Chondrocyte (in vitro differentiated cells): Measurements from ENCODE around the gene SMAD2. TPM values are rescaled to one million over a fixed set of nuclear protein-coding genes. Genes with fewer than 3 reads are reported as not detected.

Experiments used
- DNase-seq: peaks from one replicate; pipeline ENCODE4 v3.0.0; 2021; ENCODE audit warnings: mixed read lengths, low spot score
- H3K27ac Mint-ChIP-seq: one replicate; pipeline ENCODE4 v1.8.0; 2021; ENCODE audit warnings: mild to moderate bottlenecking, moderate library complexity, mixed read lengths; ENCODE audit not compliant: unreplicated experiment
- H3K27me3 Mint-ChIP-seq: 2 replicates; pipeline ENCODE4 v1.8.0; 2021; ENCODE audit warnings: low read depth, mixed read lengths
- H3K36me3 Mint-ChIP-seq: 2 replicates; pipeline ENCODE4 v1.8.0; 2021; ENCODE audit warnings: low read depth, mixed read lengths
- H3K4me1 Mint-ChIP-seq: 2 replicates; pipeline ENCODE4 v1.8.0; 2021; ENCODE audit warnings: low read depth, mild to moderate bottlenecking, mixed read lengths
- H3K4me3 Mint-ChIP-seq: one replicate; pipeline ENCODE4 v1.8.0; 2021; ENCODE audit warnings: mild to moderate bottlenecking, moderate library complexity, mixed read lengths; ENCODE audit not compliant: unreplicated experiment
- H3K9me3 Mint-ChIP-seq: 2 replicates; pipeline ENCODE4 v1.8.0; 2021; ENCODE audit warnings: low read depth, mixed read lengths
- total RNA-seq: library from RNA; stranded (reverse); gene quantifications from 3 replicates; pipeline ENCODE4 v1.2.1, GENCODE V29; 2021
- TF ChIP-seq, protein P1 (sequence below): fragments of 200-600 bp; sonication (generic); IDR thresholded peaks from 2 replicates; pipeline ENCODE4 v1.5.0; 2021; ENCODE audit warnings: antibody characterized with exemption, mild to moderate bottlenecking, moderate library complexity

The SMAD2 gene
- total RNA-seq, 1 donor from 2014 or later = 151 TPM

DNA sequence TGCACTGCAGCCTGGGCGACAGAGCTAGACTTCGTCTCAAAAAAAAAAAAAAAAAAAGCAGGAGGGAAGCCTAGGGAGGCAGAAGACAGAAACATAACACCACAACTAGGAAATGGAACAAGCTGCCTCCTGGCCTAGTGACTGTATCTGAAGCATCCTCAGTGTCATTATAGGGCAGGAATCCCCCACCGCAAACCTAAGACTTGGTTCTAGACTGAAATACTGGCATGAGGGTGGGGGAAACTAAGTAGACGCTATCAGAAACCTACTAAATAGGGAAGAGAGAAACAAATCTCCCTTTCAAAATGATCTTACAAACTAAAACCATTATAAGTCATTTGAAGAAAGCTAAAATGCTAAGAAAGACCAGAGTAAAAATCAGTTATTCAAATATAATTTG, 16.4 kb upstream of the SMAD2 start:
- peaks cover 30% of the 10 kb centered on the region for H3K27me3 Mint-ChIP-seq
- TF ChIP-seq, protein P1, sequence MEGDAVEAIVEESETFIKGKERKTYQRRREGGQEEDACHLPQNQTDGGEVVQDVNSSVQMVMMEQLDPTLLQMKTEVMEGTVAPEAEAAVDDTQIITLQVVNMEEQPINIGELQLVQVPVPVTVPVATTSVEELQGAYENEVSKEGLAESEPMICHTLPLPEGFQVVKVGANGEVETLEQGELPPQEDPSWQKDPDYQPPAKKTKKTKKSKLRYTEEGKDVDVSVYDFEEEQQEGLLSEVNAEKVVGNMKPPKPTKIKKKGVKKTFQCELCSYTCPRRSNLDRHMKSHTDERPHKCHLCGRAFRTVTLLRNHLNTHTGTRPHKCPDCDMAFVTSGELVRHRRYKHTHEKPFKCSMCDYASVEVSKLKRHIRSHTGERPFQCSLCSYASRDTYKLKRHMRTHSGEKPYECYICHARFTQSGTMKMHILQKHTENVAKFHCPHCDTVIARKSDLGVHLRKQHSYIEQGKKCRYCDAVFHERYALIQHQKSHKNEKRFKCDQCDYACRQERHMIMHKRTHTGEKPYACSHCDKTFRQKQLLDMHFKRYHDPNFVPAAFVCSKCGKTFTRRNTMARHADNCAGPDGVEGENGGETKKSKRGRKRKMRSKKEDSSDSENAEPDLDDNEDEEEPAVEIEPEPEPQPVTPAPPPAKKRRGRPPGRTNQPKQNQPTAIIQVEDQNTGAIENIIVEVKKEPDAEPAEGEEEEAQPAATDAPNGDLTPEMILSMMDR = no peak
- no peaks in the 10 kb centered on the region for H3K4me1 Mint-ChIP-seq
- H3K9me3 Mint-ChIP-seq = peaks cover 4% of the 10 kb centered on the region
- DNase-seq = no peak
- no peak overlapping the region for H3K27ac Mint-ChIP-seq
- H3K36me3 Mint-ChIP-seq = peaks cover 2% of the 10 kb centered on the region
- no peak overlapping the region for H3K4me3 Mint-ChIP-seq

DNA sequence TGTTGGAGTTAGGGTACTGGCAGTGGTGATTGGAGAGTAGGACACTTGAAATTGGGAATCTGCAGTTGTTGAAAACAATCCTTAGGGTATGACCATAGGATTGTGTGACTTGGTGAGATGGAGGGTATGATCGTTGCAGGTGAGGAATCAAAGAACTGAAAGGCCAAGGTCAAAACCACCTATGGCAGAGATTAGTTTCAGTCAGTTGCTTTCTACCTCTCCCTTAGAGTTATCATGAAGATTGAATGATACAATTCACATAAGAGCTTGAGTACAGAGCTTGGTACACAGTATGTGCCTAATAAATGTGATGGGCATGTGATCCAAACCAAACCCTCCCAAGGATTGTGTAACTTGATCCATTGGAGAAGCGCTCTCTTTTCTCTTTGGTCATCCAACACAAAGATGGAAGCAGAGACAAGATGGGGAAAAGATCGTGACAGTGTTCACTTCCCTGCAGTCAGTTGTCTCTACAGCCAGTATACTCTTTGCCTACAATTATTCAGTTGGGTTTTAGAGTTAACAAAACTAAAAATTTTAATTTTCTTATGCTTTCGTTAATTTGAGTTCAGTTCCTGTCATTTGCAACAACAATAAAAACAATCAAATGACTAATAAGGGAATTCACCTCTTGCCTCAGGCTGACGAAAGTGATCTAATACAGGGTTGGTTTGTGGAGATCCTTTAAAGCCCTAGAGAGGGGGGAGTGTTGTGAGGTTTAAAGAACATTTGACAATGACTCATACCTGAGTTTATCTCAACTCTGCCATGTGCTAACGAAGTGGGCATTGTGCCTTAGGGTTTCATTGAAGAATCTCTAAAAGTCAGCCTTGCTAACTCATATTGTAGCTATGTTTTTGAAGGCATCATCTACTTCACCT, 14.8 kb upstream of the SMAD2 start:
- Mint-ChIP-seq H3K4me1 (no peaks in the 10 kb centered on the region), H3K4me3 (no peak overlapping the region), H3K27me3 (peaks cover 23% of the 10 kb centered on the region), H3K9me3 (peaks cover 4% of the 10 kb centered on the region), H3K27ac (no peak overlapping the region), H3K36me3 (peaks cover 2% of the 10 kb centered on the region)
- no peak for DNase-seq
- TF ChIP-seq, protein P1 = no peak

DNA sequence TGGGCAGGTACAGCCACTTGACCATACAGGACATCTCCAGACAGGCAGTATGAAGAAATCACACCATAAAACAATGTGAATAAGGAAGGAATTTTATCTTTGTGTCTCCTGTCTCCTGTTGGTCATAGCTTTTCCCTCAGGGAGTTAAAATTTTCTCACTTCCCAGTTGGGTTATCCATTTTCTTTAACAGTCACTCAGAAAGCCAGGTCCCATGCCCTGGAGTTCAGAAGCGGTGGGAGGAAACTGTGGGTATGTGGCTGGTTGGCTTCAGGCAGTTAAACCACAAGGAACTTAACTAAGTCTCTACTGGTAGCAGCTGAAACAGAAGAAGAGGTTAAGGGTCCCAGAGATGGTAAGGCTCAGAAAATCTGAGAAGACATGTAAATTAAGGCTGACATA, 6.5 kb upstream of the SMAD2 start:
- H3K4me1 Mint-ChIP-seq = peaks cover 3% of the 10 kb centered on the region
- no peak for DNase-seq
- no peak overlapping the region for H3K4me3 Mint-ChIP-seq
- H3K36me3 Mint-ChIP-seq = no peaks in the 10 kb centered on the region
- peaks cover 17% of the 10 kb centered on the region for H3K27me3 Mint-ChIP-seq
- no peak overlapping the region for H3K27ac Mint-ChIP-seq
- no peaks in the 10 kb centered on the region for H3K9me3 Mint-ChIP-seq
- TF ChIP-seq, protein P1 = no peak

DNA sequence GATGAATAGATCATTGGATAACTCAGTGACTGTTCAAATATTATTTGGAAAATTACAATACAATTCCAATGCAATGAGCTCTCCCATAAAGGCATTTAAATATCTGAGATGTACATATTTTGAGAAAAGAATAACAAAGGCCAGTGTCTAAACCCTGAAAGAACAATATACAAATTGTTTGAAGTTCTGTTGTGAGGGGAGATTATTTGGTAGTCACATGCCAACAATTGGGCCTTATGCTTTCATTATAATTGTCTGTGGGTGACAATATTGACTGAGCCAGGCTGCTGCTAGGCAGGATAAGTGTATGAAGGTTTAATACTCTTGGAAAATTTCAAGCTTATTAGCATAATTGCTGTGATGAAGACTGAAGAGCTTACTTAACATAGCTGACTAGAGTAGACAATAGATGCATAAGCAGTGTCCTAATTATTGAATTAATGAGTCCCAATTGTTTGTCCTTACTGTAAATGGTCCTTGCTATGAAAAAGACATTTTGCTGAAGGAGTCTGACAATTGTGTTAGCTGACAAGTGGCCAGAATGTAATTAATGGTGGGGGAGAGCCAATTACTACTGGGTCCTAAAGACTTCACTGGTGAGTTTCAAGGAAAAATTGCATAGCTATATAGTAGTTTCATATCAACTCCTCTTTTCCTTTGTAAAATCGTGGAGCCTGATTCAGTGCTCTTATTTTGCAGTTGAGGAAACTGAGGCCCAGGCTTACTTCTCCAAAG, 5.0 kb upstream of the SMAD2 start:
- Mint-ChIP-seq H3K9me3 (no peaks in the 10 kb centered on the region), H3K4me3 (no peak overlapping the region), H3K4me1 (peaks cover 7% of the 10 kb centered on the region), H3K27me3 (peaks cover 17% of the 10 kb centered on the region), H3K27ac (no peak overlapping the region), H3K36me3 (no peaks in the 10 kb centered on the region)
- no peak for DNase-seq
- TF ChIP-seq, protein P1 = no peak

DNA sequence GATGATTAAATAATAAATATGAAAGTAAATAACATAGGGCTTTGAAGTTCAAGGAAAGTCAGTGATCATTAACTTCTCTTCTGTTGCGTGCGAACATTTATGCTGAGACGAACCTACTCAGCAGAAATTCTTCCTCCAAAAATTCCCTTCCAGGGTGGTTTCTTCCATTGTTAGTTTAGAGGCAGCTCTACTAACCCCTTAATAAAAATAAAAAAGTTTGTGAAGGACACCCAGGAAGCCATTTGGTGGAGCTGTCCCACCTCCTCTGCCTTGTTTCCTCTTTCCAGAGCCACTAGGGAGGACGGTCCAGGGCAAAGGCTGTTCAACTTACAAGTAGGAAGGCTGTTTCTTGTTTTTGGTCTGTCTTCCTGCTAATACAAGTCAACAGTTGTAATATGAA, 2.1 kb upstream of the SMAD2 start:
- Mint-ChIP-seq H3K9me3 (no peaks in the 10 kb centered on the region), H3K27ac (no peak overlapping the region), H3K4me3 (no peak overlapping the region), H3K36me3 (no peaks in the 10 kb centered on the region), H3K27me3 (peaks cover 15% of the 10 kb centered on the region), H3K4me1 (peaks cover 26% of the 10 kb centered on the region)
- no peak for DNase-seq
- TF ChIP-seq, protein P1 = no peak
